PC-3 (cell line): Measurements from ENCODE around the gene CTNNA2. TPM values are rescaled to one million over a fixed set of nuclear protein-coding genes. Genes with fewer than 3 reads are reported as not detected.

Experiments
- ATAC-seq: fragments of 200-7000 bp; cut with Tn5 transposase; 2 replicates; pipeline ENCODE4 v1.9.1; 2020; ENCODE audit warnings: mild to moderate bottlenecking, moderate library complexity
- Bru-seq: library from RNA; stranded (reverse); fragments of 400-500 nt; gene quantifications from one replicate; lab custom pipeline; 2021; lab: Mats Ljungman, UMichigan
- BruChase-seq, 2 experiments: library from RNA; stranded (reverse); fragments of 400-500 nt; gene quantifications; one replicate each; lab custom pipeline; 2021; lab: Mats Ljungman, UMichigan
- BruUV-seq: library from RNA; stranded (reverse); fragments of 400-500 nt; replicated peaks from 2 replicates; lab custom pipeline; 2021; lab: Mats Ljungman, UMichigan
- CTCF ChIA-PET: fragments of 300-600 bp; sonication (Branson Sonifier 250); formaldehyde crosslinking; loops from one replicate; lab custom pipeline; 2022; ENCODE audit warnings: antibody characterized with exemption; lab: Charles Lee
- POLR2A ChIA-PET: fragments of 300-600 bp; sonication (Branson Sonifier 250); formaldehyde crosslinking; loops from one replicate; lab custom pipeline; 2022; ENCODE audit warnings: antibody characterized with exemption; ENCODE audit not compliant: unreplicated experiment; lab: Charles Lee
- DNase-seq: peaks from one replicate; pipeline ENCODE4 v3.0.0-alpha.2; 2015
- H2AFZ ChIP-seq: fragments of 300-600 bp; sonication (generic); 2 replicates; pipeline ENCODE4 v1.6.0; 2016; ENCODE audit warnings: antibody characterized with exemption, low read length
- H3F3A ChIP-seq: fragments of 300-600 bp; sonication (generic); one replicate; pipeline ENCODE4 v1.6.0; 2017; ENCODE audit warnings: antibody characterized with exemption, low read length, control low read depth, mild to moderate bottlenecking; ENCODE audit not compliant: unreplicated experiment
- H3K27ac ChIP-seq: fragments of 300-600 bp; sonication (generic); 2 replicates; pipeline ENCODE4 v1.5.1; 2016; ENCODE audit warnings: mild to moderate bottlenecking, low read length
- H3K27me3 ChIP-seq: fragments of 300-600 bp; sonication (generic); 2 replicates; pipeline ENCODE4 v1.6.1; 2016; ENCODE audit warnings: low read length, mixed read lengths
- H3K36me3 ChIP-seq: fragments of 300-600 bp; sonication (generic); 2 replicates; pipeline ENCODE4 v1.6.1; 2016; ENCODE audit warnings: low read depth, mixed run types, low read length, mixed read lengths
- H3K4me1 ChIP-seq: fragments of 300-600 bp; sonication (generic); 2 replicates; pipeline ENCODE4 v1.5.1; 2016; ENCODE audit warnings: low read length; ENCODE audit not compliant: insufficient read depth
- H3K4me2 ChIP-seq: fragments of 300-600 bp; sonication (generic); 2 replicates; pipeline ENCODE4 v1.6.0; 2016; ENCODE audit warnings: low read length
- H3K4me3 ChIP-seq: fragments of 300-600 bp; sonication (generic); 2 replicates; pipeline ENCODE4 v1.5.1; 2016; ENCODE audit warnings: mild to moderate bottlenecking, low read length, mixed read lengths
- H3K79me2 ChIP-seq: fragments of 300-600 bp; sonication (generic); 2 replicates; pipeline ENCODE4 v1.6.1; 2017; ENCODE audit warnings: low read length, mixed read lengths
- H3K9ac ChIP-seq: fragments of 300-600 bp; sonication (generic); 2 replicates; pipeline ENCODE4 v1.6.0; 2016; ENCODE audit warnings: mild to moderate bottlenecking, low read length
- H3K9me2 ChIP-seq: fragments of 300-600 bp; sonication (generic); replicated peaks from 2 replicates; pipeline ENCODE4 v1.6.1; 2016; ENCODE audit warnings: mixed run types, low read length, mixed read lengths
- H3K9me3 ChIP-seq: fragments of 300-600 bp; sonication (generic); 2 replicates; pipeline ENCODE4 v1.6.1; 2016; ENCODE audit warnings: low read length, mixed read lengths
- H4K20me1 ChIP-seq: fragments of 300-600 bp; sonication (generic); 2 replicates; pipeline ENCODE4 v1.6.1; 2016; ENCODE audit warnings: low read length, mixed read lengths
- EZH2 ChIP-seq: fragments of 300-600 bp; sonication (generic); IDR thresholded peaks from one replicate; pipeline ENCODE4 v1.6.1; 2017; ENCODE audit warnings: antibody characterized with exemption, mild to moderate bottlenecking, low read length; ENCODE audit not compliant: unreplicated experiment
- EZH2phosphoT487 ChIP-seq: fragments of 300-600 bp; sonication (generic); IDR thresholded peaks from 2 replicates; pipeline ENCODE4 v1.6.1; 2018; ENCODE audit warnings: mild to moderate bottlenecking, antibody characterized with exemption, low read length, borderline replicate concordance
- intact Hi-C: fragments of 100-400 bp; cut with micrococcal nuclease; formaldehyde crosslinking; loops from 2 replicates; pipeline ENCODE4 v1.9.0; 2023
- long read RNA-seq: library from polyadenylated mRNA; unstranded; transcript quantifications from one replicate; pipeline ENCODE4 v2.0.0, GENCODE V29; 2021; ENCODE audit not compliant: unreplicated experiment
- total RNA-seq: library from RNA; depleted of rRNA; stranded (reverse); fragments of >200 nt; gene quantifications from 2 replicates; pipeline ENCODE4 v1.2.3, GENCODE V29; 2014; rRNA removed
- TF ChIP-seq, protein P1 (sequence below): fragments of 300-600 bp; sonication (generic); conservative IDR thresholded peaks from 2 replicates; pipeline ENCODE4 v1.5.1; 2017; ENCODE audit warnings: antibody characterized with exemption, low read depth, mild to moderate bottlenecking, low read length

Gene CTNNA2
- not detected in 2 replicates for total RNA-seq
- percentile 0 among the genes with signal in this experiment for Bru-seq, nascent RNA
- percentile 0 among the genes with signal in this experiment for BruChase-seq, experiment 1, labeled RNA remaining after a 6-hour chase
- percentile 1 among the genes with signal in this experiment for BruChase-seq, experiment 2, labeled RNA remaining after a 2-hour chase
- long read RNA-seq = 0 reads

DNA sequence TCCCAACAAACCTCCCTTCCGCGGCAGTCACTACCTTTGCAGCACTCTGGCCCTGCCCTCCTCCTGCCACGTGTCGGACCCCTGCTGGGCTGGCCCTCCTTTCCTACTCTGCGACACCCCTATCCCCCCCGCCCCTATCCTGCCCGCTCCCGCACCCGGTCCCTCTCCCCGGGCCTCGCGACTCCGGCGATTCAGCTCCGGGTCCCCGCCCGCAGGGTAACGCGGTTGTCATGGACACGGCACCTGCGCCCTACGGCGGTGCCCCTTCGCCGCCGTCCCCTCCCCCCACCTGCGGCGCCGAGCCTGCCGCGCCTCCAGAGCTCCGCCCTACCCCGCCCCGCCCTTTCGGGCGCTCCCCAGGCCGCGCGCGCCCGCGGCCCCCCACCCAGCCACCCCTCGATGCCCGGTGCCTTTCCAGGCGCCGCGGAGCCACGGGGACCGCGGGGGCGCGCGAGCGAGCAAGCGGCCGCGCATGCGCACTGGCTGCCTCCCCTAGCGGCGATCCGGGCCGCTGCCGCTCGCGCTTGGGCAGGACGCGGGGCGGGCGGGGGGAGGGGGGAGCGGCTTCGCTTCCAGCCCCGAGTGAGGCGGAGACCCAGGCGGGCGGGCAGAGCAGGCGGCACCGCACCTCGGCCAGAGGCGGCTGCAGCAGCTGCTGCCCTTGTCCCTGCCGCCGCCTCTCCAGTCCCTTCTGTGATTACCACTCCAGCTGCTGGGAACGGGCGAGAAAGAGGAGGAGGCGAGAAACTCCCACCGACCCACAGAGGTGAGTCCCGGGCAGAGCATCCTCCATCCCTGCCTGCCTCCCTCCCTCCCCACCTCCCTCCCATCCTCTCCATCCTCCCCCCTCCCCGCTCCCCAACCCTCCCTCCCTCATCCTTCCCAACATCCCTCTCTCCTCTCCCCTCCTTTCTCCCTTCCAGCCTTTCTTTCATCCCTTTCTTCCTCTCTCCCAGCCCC, at the start of gene CTNNA2:
CTNNA2 (plus strand) TSS at position 610 of the 960 bp plus-strand sequence.
- Histone ChIP-seq H3K27me3 (no peaks in the 10 kb centered on the region), H2AFZ (no peak within 1 kb of the TSS), H3K9me3 (peaks cover 7% of the 10 kb centered on the region; the same call in 1 of the 2 replicates), H3K27ac (no peak within 1 kb of the TSS), H3K9ac (no peak within 1 kb of the TSS), H3K9me2 (no peaks in the 10 kb centered on the region), H3K4me2 (no peak within 1 kb of the TSS), H3K79me2 (no peaks in the 10 kb centered on the region), H3K36me3 (no peaks in the 10 kb centered on the region), H3K4me1 (no peaks in the 10 kb centered on the region), H4K20me1 (no peaks in the 10 kb centered on the region), H3K4me3 (no peak within 1 kb of the TSS), H3F3A (no peaks in the 10 kb centered on the region)
- TF ChIP-seq EZH2 (no peak), EZH2phosphoT487 (no peak)
- TF ChIP-seq, protein P1, sequence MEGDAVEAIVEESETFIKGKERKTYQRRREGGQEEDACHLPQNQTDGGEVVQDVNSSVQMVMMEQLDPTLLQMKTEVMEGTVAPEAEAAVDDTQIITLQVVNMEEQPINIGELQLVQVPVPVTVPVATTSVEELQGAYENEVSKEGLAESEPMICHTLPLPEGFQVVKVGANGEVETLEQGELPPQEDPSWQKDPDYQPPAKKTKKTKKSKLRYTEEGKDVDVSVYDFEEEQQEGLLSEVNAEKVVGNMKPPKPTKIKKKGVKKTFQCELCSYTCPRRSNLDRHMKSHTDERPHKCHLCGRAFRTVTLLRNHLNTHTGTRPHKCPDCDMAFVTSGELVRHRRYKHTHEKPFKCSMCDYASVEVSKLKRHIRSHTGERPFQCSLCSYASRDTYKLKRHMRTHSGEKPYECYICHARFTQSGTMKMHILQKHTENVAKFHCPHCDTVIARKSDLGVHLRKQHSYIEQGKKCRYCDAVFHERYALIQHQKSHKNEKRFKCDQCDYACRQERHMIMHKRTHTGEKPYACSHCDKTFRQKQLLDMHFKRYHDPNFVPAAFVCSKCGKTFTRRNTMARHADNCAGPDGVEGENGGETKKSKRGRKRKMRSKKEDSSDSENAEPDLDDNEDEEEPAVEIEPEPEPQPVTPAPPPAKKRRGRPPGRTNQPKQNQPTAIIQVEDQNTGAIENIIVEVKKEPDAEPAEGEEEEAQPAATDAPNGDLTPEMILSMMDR = no peak
- ATAC-seq (peak; percentile 58), DNase-seq (peak; percentile 15)
- CTCF ChIA-PET = no interaction called here
- POLR2A ChIA-PET = no interaction called here
- no TSS peak for BruUV-seq
- intact Hi-C loops = no loop called here

DNA sequence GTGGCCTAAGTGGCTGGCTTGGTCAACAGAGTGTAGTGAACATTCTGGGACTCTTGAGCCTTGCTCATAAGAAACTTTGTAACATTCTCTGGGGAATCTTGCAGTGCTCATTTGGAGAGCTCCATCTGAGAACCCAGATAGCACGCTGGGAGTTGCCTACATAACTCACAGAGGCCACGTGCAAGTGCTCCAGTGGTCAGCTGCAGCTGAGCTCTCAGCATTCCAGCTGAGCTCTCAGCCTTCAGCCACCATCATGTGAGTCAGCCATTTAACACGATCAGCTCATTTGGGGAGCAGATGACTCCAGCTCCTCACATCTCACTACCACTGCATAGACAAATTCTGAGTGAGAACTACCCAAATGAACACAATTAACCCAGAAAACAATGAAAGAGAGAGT, 25.5 kb upstream of the CTNNA2 start:
- TF ChIP-seq, protein P1 = no peak
- no peak for TF ChIP-seq EZH2
- no peak for TF ChIP-seq EZH2phosphoT487
- H3K4me1 ChIP-seq = no peaks in the 10 kb centered on the region
- H3K9me3 ChIP-seq = peaks cover 16% of the 10 kb centered on the region; the same call in 1 of the 2 replicates
- no peaks in the 10 kb centered on the region for H3F3A ChIP-seq
- H2AFZ ChIP-seq = no peak overlapping the region
- intact Hi-C loops = no loop called here
- H3K79me2 ChIP-seq = no peaks in the 10 kb centered on the region
- H3K9me2 ChIP-seq = no peaks in the 10 kb centered on the region
- BruUV-seq = no TSS peak
- DNase-seq = no peak
- ChIA-PET CTCF (no interaction called here), POLR2A (no interaction called here)
- no peak overlapping the region for H3K9ac ChIP-seq
- no peaks in the 10 kb centered on the region for H4K20me1 ChIP-seq
- no peak overlapping the region for H3K4me3 ChIP-seq
- H3K27me3 ChIP-seq = no peaks in the 10 kb centered on the region
- H3K4me2 ChIP-seq = no peak overlapping the region
- no peak for ATAC-seq
- no peaks in the 10 kb centered on the region for H3K36me3 ChIP-seq
- no peak overlapping the region for H3K27ac ChIP-seq
